HG02571 (cell line): ENCODE data around the gene ASTN2.

Experiments used
- ATAC-seq: cut with Tn5 transposase; IDR thresholded peaks from one replicate; pipeline ENCODE4 v1.9.1; 2021; ENCODE audit warnings: mild to moderate bottlenecking, moderate library complexity; ENCODE audit not compliant: unreplicated experiment

The ASTN2 gene

DNA sequence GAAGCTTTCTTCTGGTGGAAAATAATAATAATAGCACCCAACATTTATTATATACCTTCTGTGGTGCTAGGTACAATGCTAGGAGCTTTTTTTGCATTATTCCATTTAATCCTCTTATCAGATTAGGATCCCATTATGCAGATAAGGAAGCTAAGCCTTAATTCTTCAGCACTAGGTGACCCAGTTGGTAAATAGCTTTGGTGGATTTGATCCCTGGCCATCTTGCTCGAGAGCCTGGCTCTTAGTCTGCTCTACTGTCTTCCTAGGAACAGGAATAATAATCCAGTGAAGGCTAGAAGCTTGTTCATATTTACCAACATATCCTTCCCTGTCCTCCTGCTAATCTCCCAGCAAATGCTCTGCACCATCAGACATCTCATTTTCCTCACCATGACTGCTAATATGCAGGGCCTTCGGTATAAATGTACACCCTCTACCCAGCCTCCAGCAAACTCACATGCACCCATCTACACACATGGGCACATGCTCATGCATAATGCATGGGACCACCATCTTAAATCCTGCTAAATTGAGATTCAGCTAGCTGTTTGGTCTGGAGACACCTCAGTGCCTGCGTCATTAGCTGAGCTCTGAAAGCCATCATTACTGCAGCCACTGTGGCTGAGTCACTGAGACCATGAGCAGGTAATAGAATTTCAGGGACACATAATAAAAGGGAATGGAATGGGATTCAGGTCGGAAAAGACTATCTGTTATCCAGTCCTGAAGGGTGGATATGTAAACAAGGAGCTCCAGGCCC lies 640.3 kb downstream of the ASTN2 start:
- no peak for ATAC-seq

DNA sequence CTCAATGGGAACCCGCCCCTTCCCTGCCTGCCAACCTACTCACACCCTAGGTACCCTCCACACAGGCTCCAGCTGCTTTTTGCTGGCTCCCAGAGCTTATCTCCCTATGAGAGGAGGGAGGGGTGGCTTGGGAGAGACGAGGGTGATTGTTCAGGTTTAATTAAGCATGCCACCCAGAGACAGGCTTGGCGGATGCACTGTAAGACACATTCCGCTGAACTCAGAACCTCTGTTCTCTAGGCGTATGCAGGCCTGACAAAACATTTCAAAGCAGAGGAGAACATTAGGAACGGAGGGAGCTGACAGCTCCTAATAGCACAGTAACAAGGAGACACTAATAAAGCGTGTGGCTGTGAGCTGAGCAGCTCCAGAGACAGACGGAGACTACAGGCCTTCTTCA lies 647.6 kb downstream of the ASTN2 start:
- ATAC-seq: no peak

- ATAC-seq: no peak
These were observed 649.8 kb downstream of the ASTN2 start for GRCh38 chr9:116765011-116765410.

DNA sequence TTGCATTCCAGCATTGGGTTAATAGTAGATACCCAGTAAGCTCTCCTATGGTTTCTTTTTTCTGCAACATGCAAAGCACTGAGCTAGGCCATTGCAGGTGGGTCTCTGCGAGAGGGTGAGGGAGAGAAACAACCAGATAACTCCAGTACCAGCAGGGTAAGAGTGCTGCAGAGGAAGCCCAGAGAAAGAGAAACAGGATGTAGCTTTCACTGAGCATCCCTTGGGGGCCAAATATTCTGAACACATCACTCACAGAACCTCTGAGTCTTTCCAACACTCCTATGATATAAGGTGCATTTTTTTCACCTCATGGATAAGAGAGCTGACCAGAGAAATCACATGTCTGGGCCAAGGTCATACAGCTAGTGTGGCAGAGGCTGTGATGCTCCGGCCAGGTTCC lies 651.1 kb downstream of the ASTN2 start:
- ATAC-seq: no peak

DNA sequence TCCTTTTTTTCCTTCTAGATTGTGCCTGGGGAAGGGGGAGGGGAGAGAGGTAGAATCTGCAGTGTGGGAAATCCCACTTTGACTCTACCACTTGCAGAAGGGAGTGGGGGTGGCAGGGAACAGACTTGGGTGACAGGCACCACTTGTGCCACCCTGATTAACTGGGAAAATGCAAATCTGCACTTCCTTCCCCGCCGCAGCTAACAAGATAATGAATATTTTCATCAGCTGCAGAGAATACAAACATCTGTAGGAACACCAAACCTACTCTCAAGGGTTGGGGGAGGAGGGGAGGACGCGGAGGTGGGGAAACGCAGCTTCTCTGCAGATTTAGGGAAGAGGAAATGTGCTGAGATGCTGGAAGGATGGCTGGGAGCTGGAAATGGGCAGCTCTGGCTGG lies 654.2 kb downstream of the ASTN2 start:
- ATAC-seq: no peak

DNA sequence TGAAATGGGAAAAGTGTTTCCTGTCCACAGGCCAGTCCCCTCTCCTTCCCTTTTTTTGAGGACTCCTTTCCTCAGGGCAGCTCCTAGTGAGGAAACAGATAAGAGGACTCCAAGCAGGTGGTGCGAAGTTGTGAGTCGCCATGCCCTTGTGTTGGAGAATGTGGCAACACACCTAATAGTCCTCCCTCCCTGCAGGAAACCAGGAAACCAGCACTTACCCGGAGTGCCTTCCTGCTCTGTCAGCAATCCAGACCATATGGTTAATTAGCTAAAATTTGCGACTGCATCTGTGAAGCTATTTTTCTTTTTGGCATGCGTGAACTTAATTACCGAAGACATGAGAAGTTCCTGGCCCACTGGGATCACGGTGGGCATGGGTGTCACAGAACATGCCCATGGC lies 657.8 kb downstream of the ASTN2 start:
- no peak for ATAC-seq

DNA sequence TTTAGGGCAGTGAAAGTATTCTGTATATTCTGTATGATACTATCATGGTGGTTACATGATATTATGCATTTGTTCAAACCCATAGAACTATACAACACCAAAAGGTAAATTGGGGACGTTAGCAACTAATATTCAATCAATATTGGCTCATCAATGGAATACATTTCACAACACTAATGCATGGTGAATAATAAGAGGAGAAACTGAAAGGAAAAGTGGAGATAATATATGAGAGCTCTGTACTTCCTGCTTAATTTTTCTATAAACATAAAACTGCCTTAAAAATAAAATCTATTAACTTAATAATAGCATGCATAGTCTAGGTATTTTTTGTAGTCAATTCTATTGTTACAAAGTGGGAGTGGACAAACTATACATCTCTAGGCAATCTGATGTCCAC lies 661.5 kb downstream of the ASTN2 start:
- no peak for ATAC-seq

GRCh38 chr9:116750510-116750909 lies 664.3 kb downstream of the ASTN2 start:
- no peak for ATAC-seq

DNA sequence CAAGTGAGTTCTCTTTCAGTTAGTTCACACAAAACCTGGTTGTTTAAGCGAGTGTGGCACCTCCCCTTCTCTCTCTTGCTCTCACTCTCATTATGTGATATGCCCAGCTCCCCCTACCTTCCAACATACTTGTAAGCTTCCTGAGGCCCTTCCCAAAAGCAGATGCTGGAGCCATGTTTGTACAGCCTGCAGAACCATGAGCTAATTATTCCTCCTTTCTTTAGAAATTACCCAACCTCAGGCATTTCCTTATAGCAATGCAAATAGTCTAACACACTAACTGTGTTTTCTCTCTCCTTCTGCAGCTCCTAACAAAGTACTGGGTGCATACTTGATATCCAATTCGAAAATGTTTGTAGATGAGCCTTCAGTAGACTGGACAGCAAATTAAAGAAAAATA lies 665.1 kb downstream of the ASTN2 start:
- no peak for ATAC-seq

DNA sequence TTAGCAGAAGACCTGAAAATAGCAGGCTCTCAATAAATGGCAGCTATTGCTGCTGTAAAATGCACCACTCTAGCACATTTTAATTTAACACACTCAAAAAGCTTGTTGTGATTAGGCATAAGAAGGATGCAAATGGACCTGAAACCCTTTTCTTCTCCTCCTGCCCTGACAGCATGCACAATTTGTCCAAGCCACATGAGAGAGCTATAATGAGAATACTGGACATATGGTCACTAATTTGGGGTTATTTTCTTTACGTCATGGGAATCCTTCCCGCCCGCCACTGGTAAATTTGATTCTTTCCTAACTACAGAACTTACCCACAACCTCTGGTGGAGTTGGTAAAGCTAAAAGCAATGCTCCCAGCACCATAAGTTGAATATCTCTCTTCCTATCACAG lies 665.7 kb downstream of the ASTN2 start:
- no peak for ATAC-seq

- ATAC-seq: no peak
These were observed 673.1 kb downstream of the ASTN2 start for GRCh38 chr9:116741742-116742141.

- ATAC-seq: no peak
These were observed 673.6 kb downstream of the ASTN2 start for GRCh38 chr9:116741086-116741740.

GRCh38 chr9:116737152-116737546 lies 677.7 kb downstream of the ASTN2 start:
- ATAC-seq: peak; percentile 74

DNA sequence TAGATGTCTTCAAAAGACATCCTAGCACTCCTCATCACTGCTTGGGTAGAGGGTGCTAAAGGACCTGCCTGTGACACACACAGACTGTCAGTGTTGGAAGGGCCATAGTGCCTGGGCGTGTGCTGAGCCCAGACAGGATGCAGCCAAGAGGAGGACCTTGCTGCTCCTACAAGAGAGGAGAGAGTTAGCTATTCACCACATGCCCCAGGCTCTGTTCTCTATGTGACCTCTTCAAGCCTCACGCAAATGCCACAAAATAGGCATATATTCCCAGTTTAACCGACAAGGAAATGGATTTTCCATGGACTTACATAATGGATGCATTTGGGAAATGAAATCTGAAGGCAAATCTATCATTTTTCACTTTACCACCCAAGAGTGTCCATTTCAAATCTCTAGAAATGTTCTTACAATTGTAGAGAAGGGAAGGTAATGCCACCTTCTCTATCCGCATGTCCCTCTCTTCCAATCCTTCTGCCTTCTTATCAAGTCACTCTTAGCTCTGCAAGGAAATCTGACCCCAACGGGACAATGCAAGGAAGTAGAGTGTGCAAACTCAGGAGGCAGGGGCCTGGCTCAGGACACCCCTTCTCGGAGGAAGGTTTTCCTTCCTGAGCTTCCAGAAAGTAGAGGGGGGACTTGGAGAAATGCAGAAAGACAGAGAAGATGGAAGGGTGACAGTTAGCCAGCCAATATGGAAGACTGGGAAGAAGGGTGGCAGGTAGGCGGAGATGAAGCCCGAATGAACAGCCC lies 678.3 kb downstream of the ASTN2 start:
- ATAC-seq: no peak

DNA sequence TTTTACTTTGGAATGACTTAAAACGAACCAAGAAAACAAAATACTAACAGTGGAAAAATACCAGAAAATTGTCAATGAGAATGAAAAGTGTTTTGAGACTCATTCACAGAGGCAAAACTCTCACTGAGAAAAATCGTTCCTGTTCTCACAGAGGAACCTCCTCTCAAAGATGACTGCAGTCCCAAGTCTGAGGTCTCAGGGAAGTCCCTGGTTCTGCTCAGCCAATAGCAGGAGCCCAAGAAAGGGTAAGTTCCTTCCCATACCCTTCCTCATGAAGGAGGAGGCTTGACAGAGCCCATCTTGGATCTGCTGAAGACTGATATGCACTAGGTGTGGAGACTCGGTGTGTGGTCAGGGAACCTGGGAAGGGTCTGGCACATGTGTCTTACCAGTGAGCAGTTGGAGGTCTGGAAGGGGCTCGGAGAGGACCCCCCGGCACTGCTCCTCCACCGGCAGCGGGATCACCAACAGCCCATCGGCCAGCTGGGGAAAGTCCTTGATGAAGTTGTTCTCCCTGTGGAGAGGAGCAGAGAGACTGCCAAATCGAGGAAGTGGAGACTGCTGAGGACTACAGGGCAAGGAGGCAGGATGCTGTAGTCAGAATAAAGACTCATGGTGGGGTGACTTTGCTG lies 681.7 kb downstream of the ASTN2 start:
- no peak for ATAC-seq

GRCh38 chr9:116726602-116727001 lies 688.3 kb downstream of the ASTN2 start:
- no peak for ATAC-seq

DNA sequence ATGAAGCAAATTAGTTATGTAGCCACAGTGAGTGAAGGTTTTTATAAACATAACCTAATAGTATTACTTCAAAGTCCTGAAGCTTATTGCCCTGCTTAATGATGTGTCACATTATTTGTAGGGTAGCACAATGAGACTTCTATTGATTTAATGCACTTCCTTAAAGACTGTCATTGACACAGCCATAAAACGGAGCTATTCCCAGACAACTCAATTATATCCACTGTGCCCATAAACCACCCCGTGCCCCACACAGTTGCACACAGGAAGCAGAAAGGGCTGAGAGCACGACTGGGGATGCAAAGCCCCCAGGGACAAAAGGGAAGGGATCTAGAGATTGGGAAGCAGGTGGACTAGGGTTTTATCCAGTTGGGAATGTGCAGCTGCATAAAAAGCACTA lies 690.7 kb downstream of the ASTN2 start:
- ATAC-seq: no peak

- ATAC-seq: no peak
These were observed 692.9 kb downstream of the ASTN2 start for GRCh38 chr9:116721944-116722343.

DNA sequence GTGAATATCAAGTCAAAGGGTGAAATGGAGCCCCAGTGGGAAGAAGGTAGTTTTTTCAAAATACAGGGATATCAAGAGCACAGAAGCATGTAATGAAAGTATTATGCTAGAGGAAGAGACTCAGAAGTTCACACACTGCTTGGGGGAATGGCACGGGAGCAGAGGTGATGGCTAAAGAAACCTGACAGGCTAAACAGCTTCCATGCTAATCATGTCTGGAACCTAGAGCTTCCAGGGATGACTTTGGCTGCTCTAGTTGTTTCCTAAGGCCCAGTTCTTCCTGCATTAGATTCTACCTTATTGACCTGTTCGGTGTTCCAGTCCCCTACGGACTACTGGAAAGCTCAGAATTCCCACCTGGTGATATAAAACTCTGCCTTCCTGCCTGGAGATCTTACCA lies 693.4 kb downstream of the ASTN2 start:
- ATAC-seq: no peak

GRCh38 chr9:116720111-116720510 lies 694.7 kb downstream of the ASTN2 start:
- ATAC-seq: no peak

DNA sequence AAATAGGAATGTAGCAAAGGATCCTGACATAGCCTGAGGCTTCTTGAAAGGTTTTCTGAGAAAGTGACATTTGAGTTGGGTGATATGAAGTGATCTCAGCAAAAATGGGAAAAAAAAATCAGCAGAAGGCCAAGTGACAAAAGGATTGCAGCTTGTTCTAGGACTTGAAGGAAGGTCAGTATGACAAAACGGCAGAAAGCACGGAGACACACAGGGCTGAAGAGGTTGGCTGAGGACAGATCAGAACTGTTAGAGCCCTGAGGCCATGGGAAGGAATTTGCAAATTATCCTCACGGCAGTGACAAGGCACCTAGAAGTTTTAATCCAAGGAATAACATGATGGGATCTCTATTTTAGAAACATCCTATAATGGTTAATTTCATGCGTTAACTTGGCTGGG lies 696.7 kb downstream of the ASTN2 start:
- ATAC-seq: no peak

- ATAC-seq: no peak
These were observed 697.7 kb downstream of the ASTN2 start for GRCh38 chr9:116717150-116717549.
